Activated T-cell treated with anti-CD3 and anti-CD28 coated beads, Interleukin-2, amount 50 U/mL, for 72 hours (primary cell): ENCODE data around the gene ATP2A2. TPM values are rescaled to one million over a fixed set of nuclear protein-coding genes. Genes with fewer than 3 reads are reported as not detected.

Source experiments
- ATAC-seq, 2 donors: fragments of 150-1000 bp; cut with Tn5 transposase; replicated peaks in 1 of 2; 2 replicates each; pipeline ENCODE4 v1.10.0; 2021; ENCODE audit warnings: moderate library complexity in 2 of 2, mild to moderate bottlenecking in 1 of 2
- DNase-seq, 2 donors: peaks; one replicate each; pipeline ENCODE4 v3.0.0; 2021 to 2022; ENCODE audit warnings: mixed read lengths in 1 of 2
- H3K27ac Mint-ChIP-seq: one replicate; pipeline ENCODE4 v1.8.0; 2022; ENCODE audit warnings: mild to moderate bottlenecking, moderate library complexity, mixed read lengths
- H3K27me3 Mint-ChIP-seq: one replicate; pipeline ENCODE4 v1.8.0; 2022; ENCODE audit warnings: low read depth, mixed read lengths
- H3K36me3 Mint-ChIP-seq, 2 donors: one replicate each; pipeline ENCODE4 v1.8.0; 2022; ENCODE audit warnings: mixed read lengths in 2 of 2, mild to moderate bottlenecking in 1 of 2; ENCODE audit not compliant: insufficient read depth in 2 of 2
- H3K4me1 Mint-ChIP-seq: one replicate; pipeline ENCODE4 v1.8.0; 2022; ENCODE audit warnings: low read depth, mixed read lengths
- H3K4me3 Mint-ChIP-seq, 2 donors: one replicate each; pipeline ENCODE4 v1.8.0; 2022; ENCODE audit warnings: mild to moderate bottlenecking in 2 of 2, mixed read lengths in 2 of 2, moderate library complexity in 2 of 2
- H3K9me3 Mint-ChIP-seq, 2 donors: one replicate each; pipeline ENCODE4 v1.8.0; 2022; ENCODE audit warnings: mixed read lengths in 2 of 2
- total RNA-seq, 2 donors: library from RNA; stranded (reverse); gene quantifications; one replicate each; pipeline ENCODE4 v1.2.3, GENCODE V29; 2022

ATP2A2 gene
- total RNA-seq, 2 donors from 2014 or later = 106 to 127 TPM

DNA sequence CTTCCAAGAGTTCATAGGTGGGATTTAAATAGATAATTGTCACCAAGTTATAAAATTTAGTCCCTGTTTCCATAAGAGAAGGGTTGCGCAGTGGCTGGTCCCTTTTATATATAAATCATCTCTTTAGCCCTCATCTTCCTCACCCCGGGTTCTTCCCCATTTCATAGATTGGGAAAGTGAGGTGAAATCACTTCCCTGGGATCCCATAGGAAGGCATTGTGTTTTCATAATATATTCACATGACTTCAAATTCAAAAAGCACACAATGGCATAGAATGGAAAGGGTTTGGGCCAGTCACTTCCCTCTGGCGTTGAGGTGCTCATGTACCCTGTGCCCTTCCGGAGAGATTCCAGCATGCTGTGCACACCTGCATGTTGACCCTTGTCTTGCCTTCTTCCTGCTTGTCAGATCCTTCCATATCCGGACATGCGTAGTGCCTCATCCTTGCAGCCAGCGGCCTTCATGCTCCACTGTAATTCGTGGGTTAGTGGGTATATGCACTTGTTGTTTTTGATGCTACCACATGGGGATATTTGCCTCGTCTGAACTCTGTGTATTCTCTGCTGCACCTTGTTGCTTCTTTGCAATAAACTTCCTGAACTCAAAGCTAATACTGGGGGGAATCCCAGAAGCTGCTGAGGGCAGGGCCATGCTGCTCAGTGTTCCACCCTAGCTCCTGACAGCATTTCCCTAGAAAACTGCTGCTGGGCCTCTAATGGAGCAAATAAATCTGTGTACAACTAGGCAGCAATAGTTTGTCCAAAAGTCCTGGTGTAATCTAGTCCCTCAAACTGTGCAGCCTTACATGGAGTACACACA lies 62.9 kb downstream of the ATP2A2 start:
- no peaks in the 10 kb centered on the region for H3K27me3 Mint-ChIP-seq
- H3K4me1 Mint-ChIP-seq = peaks cover 25% of the 10 kb centered on the region
- DNase-seq = no peak
- peaks cover 18 to 55% of the 10 kb centered on the region in 2 donors for H3K36me3 Mint-ChIP-seq
- no peak overlapping the region for H3K4me3 Mint-ChIP-seq
- no peak for ATAC-seq
- H3K27ac Mint-ChIP-seq = no peak overlapping the region
- no peaks in the 10 kb centered on the region for H3K9me3 Mint-ChIP-seq

DNA sequence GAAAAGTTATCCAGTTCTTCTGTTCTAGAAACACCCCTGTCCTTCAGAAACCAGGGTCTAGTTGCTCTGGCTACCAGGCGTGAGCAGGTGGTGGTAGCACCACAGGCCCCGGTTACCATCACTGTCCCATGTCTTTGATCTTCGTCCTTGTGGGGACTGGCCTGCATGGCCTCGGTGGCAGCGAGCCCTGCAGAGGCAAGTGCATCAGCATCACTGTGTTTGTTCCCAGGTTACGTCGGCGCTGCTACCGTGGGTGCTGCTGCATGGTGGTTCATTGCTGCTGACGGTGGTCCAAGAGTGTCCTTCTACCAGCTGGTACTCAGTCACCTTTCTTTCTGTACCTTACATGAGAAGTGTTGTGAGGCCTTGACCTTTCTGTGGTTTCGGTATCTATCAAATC lies 63.6 kb downstream of the ATP2A2 start:
- H3K36me3 Mint-ChIP-seq = peaks cover 18 to 50% of the 10 kb centered on the region in 2 donors
- peak overlapping the region; percentile 44 for H3K27ac Mint-ChIP-seq

DNA sequence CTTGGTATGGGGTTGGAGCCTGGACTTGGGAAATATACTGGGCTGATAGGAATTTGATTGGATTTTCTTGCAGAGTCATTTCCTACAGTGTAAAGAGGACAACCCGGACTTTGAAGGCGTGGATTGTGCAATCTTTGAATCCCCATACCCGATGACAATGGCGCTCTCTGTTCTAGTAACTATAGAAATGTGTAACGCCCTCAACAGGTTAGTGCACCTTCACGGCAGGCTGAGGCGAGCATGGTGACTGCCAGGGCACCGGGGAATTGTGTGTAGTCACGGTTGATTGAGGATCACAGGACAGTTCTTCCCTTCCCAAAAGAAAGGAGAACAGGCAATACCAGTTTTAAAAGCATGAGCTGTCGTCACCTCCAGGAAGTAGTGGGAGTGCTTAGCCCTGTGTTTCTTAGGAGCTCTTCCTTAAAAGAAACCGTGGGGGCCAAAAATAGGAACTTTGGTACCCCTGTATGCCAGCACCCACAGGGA lies 64.2 kb downstream of the ATP2A2 start:
- DNase-seq = no peak
- Mint-ChIP-seq H3K9me3 (no peaks in the 10 kb centered on the region), H3K27ac (peak overlapping the region; percentile 44), H3K36me3 (peaks cover 18 to 47% of the 10 kb centered on the region in 2 donors), H3K27me3 (no peaks in the 10 kb centered on the region), H3K4me1 (peaks cover 37% of the 10 kb centered on the region), H3K4me3 (no peak overlapping the region)
- no peak for ATAC-seq

More for the DNA sequence above, 63.6 kb downstream of the ATP2A2 start:
- no peak overlapping the region for H3K4me3 Mint-ChIP-seq
- peaks cover 32% of the 10 kb centered on the region for H3K4me1 Mint-ChIP-seq
- no peaks in the 10 kb centered on the region for H3K9me3 Mint-ChIP-seq
- DNase-seq = no peak
- no peaks in the 10 kb centered on the region for H3K27me3 Mint-ChIP-seq
- ATAC-seq = no peak

DNA sequence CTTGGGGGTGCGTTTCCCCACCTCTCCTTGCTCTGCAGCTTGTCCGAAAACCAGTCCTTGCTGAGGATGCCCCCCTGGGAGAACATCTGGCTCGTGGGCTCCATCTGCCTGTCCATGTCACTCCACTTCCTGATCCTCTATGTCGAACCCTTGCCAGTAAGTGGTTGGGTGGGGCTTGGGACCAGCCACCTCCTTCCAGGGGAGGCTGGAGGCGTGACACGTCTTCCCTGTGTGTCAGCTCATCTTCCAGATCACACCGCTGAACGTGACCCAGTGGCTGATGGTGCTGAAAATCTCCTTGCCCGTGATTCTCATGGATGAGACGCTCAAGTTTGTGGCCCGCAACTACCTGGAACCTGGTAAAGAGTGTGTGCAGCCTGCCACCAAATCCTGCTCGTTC lies 64.9 kb downstream of the ATP2A2 start:
- no peak overlapping the region for H3K27ac Mint-ChIP-seq
- no peak overlapping the region for H3K4me3 Mint-ChIP-seq
- peaks cover 18 to 40% of the 10 kb centered on the region in 2 donors for H3K36me3 Mint-ChIP-seq
- DNase-seq = no peak
- no peak for ATAC-seq
- peaks cover 39% of the 10 kb centered on the region for H3K4me1 Mint-ChIP-seq
- no peaks in the 10 kb centered on the region for H3K27me3 Mint-ChIP-seq
- H3K9me3 Mint-ChIP-seq = no peaks in the 10 kb centered on the region

DNA sequence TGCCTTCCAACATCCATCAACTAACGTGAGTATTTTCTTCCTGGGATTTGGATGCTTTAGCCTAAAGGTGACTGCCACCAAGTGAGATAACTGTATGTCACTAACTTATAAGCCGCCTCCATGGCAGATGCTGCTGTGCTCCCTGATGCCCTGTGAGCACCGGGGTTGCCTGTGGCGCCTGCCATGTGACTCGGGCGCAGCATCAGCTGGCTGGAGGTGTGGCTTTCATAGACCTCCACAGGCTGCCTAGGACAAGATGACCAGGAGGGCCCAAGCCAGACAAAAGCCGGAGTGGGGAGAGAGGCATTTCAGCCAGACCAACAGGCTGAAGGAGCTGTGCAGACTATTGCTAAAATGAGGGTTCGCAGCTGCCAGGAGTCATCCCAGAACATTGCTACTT lies 66.7 kb downstream of the ATP2A2 start:
- H3K9me3 Mint-ChIP-seq = no peaks in the 10 kb centered on the region
- no peak overlapping the region for H3K4me3 Mint-ChIP-seq
- H3K36me3 Mint-ChIP-seq = peaks cover 18 to 32% of the 10 kb centered on the region in 2 donors
- H3K27ac Mint-ChIP-seq = no peak overlapping the region
- H3K27me3 Mint-ChIP-seq = no peaks in the 10 kb centered on the region
- H3K4me1 Mint-ChIP-seq = peaks cover 39% of the 10 kb centered on the region
- DNase-seq = no peak
- ATAC-seq = no peak

DNA sequence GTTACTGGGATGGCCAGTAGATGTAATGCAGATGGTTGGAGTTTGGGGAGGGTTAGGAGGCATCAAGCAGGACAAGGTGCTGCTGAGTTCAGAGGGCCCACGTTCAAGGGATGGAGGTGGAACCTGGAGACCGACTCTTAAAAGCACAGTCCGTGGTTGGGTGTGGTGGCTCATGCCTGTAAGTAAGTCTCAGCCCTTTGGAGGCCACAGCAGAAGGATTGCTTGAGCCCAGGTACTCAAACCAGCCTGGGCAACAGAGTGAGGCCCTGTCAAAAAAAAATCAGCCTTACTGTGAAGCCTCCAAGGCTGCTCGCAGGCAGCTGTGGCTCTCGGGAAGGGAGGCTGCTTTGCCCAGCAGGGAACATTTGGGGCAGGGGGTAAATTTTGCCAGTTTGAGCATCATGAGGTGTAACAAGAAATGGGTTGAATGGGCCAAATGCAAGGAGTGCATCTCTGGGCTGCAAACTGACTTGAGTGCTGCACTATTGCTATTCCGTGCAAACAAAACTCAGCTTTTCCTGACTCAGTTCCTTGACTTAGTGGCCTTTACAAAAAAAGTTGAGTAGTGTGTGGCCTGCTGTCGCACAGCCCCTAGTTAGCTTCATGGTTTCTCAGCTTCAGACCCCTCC lies 67.5 kb downstream of the ATP2A2 start:
- Mint-ChIP-seq H3K4me3 (no peak overlapping the region), H3K36me3 (peaks cover 15 to 26% of the 10 kb centered on the region in 2 donors), H3K27ac (no peak overlapping the region), H3K4me1 (peaks cover 39% of the 10 kb centered on the region), H3K9me3 (no peaks in the 10 kb centered on the region), H3K27me3 (no peaks in the 10 kb centered on the region)
- no peak for ATAC-seq
- no peak for DNase-seq

DNA sequence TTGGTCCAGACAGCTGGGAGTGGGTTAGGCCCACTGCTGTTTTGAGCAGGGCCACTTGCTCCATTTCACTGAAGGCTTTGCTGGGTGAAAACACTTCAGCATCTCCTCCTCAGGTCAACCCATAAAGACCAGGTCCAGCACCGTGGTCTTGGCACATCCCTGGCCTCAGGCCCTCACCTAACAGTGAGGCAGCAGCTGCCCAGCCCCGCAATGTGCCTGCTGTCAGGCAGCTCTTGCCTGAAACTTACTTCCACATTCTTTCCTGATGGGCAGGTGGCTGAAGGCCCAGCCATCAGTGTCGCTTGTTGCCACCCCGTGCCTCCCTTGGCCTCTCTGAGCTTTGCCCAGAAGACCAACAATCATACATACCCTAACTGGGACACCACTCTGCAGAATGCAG lies 68.0 kb downstream of the ATP2A2 start:
- H3K27me3 Mint-ChIP-seq = peaks cover 4% of the 10 kb centered on the region
- ATAC-seq (no peak), DNase-seq (no peak)
- peak overlapping the region; percentile 40 to 44 for H3K4me3 Mint-ChIP-seq
- no peak overlapping the region for H3K27ac Mint-ChIP-seq
- peaks cover 14 to 24% of the 10 kb centered on the region in 2 donors for H3K36me3 Mint-ChIP-seq
- no peaks in the 10 kb centered on the region for H3K9me3 Mint-ChIP-seq
- H3K4me1 Mint-ChIP-seq = peaks cover 43% of the 10 kb centered on the region

DNA sequence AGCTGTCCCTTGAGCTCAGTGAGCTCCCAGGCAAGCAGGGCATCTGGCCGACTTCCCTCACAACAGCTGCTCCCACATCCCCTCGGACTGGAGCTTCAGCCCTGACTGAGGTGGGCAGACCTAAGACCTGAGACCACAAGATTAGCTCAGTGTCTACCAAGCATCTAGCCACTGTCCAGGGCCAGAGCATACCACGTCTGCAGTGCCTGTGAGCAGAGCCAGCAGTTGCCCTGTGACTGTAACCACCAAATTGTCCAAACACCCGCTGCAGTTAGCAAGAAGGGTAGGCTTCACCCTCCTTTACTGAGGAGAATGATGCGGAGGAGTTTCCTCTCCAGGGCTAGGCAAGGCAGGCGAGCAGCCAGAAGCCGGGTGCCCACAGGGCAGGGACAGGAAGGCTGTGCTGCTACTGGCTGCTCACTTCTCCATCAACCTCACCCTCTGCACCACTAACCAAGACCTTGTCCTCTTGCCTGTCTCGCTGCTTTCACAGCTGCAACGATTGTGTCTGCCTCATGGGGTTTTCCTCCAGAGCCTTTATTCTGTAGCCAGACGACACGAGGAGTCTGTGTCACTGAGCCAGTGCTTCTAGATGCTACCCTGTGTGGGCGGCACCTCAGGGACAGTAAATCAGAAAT lies 68.6 kb downstream of the ATP2A2 start:
- no peaks in the 10 kb centered on the region for H3K9me3 Mint-ChIP-seq
- H3K4me3 Mint-ChIP-seq = peak overlapping the region; percentile 40 to 44
- peaks cover 11 to 20% of the 10 kb centered on the region in 2 donors for H3K36me3 Mint-ChIP-seq
- peak overlapping the region; percentile 33 for H3K27ac Mint-ChIP-seq
- peaks cover 48% of the 10 kb centered on the region for H3K4me1 Mint-ChIP-seq
- DNase-seq (peak; percentile 53 to 55), ATAC-seq (peak; percentile 78 to 81)
- H3K27me3 Mint-ChIP-seq = peaks cover 9% of the 10 kb centered on the region

DNA sequence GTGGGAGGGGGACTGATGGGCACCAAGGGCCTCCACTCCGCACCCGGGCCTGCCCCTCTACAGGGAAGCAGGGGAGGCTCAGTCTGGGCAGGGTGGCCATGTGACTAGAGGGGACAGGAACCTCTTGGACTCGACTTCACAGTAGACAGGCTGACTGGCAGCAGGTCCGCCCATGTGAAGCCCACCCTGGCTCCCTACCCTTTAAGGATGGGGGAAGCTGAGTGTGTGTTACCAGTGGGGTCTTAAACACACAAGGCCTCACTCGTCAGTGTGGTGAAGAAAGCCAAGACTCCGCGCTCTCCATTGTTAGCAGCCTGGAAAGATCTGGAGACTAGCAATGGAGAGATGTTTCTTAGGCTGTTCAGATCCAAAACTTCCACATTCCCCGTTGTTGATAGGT lies 70.1 kb downstream of the ATP2A2 start:
- DNase-seq (no peak), ATAC-seq (no peak)
- no peak overlapping the region for H3K27ac Mint-ChIP-seq
- peaks cover 4 to 11% of the 10 kb centered on the region in 2 donors for H3K36me3 Mint-ChIP-seq
- peaks cover 13% of the 10 kb centered on the region for H3K27me3 Mint-ChIP-seq
- H3K4me1 Mint-ChIP-seq = peaks cover 52% of the 10 kb centered on the region
- H3K9me3 Mint-ChIP-seq = no peaks in the 10 kb centered on the region
- H3K4me3 Mint-ChIP-seq = no peak overlapping the region

DNA sequence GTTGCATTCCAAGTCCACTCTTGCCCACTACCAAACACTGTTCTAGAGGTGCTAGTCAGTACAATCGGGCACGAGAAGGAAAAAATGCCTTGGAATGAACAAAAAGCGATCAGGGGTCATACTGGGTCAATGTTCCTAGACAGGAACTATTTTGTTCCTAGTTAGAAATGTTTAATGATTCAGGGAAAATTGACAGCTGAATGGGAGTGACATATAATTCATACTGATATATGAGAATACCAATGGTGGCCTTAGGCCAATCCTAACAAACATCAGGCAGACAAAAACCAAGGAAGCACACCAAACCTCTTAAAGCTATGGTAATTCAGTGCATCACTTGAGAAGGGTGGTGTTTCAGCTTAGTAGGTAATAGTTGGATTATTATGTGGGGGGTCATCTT lies 71.4 kb downstream of the ATP2A2 start:
- no peaks in the 10 kb centered on the region for H3K9me3 Mint-ChIP-seq
- H3K27ac Mint-ChIP-seq = peak overlapping the region; percentile 22
- DNase-seq = no peak
- no peak for ATAC-seq
- peaks cover 43% of the 10 kb centered on the region for H3K4me1 Mint-ChIP-seq
- H3K4me3 Mint-ChIP-seq = no peak overlapping the region
- H3K36me3 Mint-ChIP-seq = peaks cover under 1 to 4% of the 10 kb centered on the region in 2 donors
- peaks cover 13% of the 10 kb centered on the region for H3K27me3 Mint-ChIP-seq

DNA sequence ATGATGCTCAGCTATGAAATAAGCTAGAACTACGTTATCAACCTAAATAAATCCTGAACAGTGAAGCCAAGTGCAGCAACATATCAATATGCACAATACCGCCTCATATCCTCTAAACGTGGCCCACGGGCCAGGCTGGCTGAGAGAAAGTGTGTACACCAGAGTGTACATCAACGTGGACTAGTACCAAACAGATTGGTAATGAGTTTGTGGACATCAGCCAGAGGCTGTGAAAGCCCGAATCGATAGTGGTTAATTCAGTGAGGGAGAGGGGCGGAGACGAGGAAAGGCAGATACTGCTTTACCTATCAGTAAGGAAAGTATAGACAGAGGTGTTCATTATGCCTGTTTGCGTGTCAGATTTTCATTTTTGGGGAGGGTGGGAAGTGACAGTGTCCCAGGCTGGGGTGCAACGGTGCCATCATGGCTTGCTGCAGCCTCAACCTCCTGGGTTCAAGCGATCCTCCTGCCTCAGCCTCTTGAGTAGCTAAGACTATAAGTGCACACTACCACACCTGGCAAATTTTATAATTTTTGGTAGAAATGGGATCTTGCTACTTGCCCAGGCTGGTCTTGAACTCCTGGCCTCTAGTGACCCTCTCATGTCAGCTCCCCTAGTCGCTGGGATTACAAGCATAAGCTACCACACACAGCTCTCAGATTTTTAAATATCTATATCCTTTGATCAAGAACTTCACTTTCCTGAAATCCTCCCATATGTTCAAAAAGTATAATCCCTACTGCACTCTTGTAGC lies 72.3 kb downstream of the ATP2A2 start:
- ATAC-seq = no peak
- no peaks in the 10 kb centered on the region for H3K9me3 Mint-ChIP-seq
- no peak overlapping the region for H3K27ac Mint-ChIP-seq

DNA sequence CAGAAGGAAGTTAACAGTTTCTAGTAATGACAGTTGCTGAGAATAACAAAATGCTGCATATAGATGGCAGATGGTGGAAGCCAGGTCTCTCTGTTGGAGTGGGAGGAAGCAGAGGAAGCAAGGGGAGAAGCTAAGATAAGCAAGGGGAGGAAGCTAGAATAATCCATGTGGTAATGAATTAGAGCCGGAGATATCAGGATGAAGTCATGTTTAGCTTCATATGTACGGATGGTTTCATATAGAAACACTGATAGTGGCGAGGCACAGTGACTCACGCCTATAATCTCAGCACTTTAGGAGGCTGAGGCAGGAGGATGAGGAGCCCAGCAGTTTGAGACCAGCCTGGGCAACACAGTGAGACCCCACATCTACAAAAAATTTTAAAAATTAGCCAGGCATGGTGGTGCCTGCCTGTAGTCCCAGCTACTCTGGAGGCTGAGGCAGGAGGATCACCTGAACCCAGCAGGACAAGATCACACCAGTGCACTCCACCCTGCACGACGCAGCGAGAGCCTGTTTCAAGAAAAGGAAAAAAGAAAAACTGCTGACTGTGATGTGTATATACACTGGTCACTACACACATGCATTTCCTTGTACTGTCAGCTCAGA lies 73.2 kb downstream of the ATP2A2 start:
- Mint-ChIP-seq H3K27me3 (peaks cover 13% of the 10 kb centered on the region), H3K27ac (peak overlapping the region; percentile 0), H3K36me3 (no peaks in the 10 kb centered on the region), H3K4me1 (peaks cover 27% of the 10 kb centered on the region), H3K4me3 (peak overlapping the region in 1 of 2 donors; percentile 19), H3K9me3 (no peaks in the 10 kb centered on the region)
- DNase-seq (no peak), ATAC-seq (peak in 1 of 2 donors; percentile 14)

More for the DNA sequence above, 72.3 kb downstream of the ATP2A2 start:
- Mint-ChIP-seq H3K36me3 (no peaks in the 10 kb centered on the region), H3K4me3 (no peak overlapping the region), H3K27me3 (peaks cover 13% of the 10 kb centered on the region), H3K4me1 (peaks cover 34% of the 10 kb centered on the region)
- no peak for DNase-seq
